Erythroblast (primary cell): ENCODE results near the gene GNAZ.

Source experiments
- GATA1 ChIP-seq: IDR thresholded peaks from 2 replicates; pipeline ENCODE4 v1.6.1; 2011; ENCODE audit warnings: low read depth, mild to moderate bottlenecking, control low read depth, low read length, moderate library complexity
- POLR2A ChIP-seq: IDR thresholded peaks from 2 replicates; pipeline ENCODE4 v1.6.1; 2011; ENCODE audit warnings: mild to moderate bottlenecking, low read length

- TF ChIP-seq POLR2A (no peak), GATA1 (no peak)
Observed at GRCh38 chr22:23151827-23152226, 81.5 kb downstream of the GNAZ start.
